ENCODE measurements around the gene PARN.

Gene PARN

DNA sequence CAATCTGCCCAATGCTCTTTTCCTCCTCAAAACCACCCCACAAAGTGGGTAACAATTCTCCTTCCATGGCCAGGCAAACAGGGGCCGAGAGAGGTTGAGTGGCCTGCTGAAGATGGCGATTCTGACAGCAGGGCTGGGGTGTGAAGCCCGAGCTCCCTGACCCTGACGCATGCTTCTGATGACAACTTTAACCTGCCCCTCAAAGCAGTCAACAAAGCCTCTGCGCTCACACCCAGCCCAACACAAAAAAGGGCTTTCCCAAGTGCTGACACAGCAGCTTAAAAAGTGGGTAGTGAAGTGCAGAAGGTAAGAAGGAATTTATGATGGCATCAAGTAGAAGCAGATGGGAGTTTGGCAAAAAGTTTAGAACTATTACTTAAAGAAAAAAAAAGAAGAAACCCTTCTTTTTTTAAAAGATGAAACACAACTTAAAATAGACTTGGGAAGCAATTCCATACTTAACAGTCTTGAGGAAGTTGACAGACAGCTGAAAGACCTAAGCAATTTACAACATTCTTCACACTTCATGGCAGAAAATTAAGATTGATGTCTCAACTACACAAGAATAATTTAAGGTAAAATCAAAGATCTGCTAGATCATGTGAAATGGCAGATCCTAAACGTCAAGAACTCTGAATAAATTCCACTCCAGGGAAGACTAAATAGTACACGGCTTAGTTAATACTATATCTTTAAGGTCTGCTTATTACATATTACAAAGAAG is 133.9 kb downstream of the PARN start:
- DNase-seq = no peak

DNA sequence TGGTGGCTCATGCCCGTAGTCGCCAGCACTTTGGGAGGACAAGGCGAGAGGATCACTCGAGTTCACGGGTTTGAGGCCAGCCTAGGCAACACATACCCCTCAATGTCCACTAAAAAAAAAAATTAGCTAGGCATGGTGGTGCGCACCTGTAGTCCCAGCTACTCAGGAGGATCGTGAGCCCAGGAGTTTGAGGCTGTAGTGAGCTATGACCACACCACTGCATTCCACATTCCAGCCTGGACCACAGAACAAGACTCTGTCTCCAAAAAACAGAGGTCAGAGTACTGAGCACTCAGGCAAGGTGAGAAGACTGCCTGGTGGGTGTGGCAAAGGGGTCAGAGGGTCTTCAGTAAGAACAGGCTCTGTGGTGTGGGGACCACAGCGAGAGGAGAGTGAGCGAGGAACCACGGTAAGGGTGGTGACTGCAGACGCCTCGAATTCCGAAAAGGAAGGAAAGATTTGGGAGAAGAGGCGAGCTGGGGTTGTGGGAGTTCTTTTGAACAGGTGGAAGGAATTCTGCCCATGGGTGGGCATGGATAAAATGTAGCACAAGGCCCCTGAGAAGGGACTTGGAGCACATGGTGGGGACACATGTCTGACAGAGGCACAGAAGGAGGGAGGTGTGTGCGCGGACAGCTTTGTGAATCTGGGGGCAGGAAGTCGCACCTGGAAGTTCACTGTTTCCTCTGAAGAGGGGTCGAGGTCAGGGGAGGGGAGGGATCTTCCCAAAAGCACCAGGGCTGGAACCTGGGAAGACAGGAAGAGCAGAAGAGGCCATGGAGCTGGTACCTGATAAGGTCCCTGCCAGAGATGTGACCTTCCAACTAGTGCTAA is 134.6 kb downstream of the PARN start:
- no peak for DNase-seq

DNA sequence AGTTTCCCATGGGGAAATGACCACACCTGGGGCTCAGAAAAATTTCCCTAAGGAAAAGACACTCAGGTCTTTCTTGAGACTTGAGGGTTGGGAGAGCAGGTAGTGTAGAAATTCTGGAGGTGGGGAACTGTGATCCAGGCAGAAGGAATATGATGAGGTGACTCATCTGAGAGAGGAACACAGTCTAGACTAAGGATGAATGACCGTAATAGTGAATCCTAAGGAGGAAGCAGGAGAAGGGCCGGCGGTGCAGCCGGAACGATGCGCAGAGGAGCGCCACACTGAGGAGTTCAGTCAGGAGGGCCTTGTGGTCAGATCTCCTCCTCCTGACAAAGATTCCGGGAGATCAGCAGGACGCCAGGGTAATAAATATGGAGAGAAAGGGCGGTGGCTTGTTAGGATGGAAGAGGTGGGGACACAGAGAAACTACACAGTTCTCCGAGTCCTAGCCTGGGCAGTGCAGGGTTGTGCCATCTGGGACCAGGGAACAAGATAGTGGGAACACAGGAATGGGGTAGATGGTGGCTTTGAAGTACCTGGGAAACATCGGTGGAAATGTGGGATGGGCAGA is 135.6 kb downstream of the PARN start:
- no peak for DNase-seq

DNA sequence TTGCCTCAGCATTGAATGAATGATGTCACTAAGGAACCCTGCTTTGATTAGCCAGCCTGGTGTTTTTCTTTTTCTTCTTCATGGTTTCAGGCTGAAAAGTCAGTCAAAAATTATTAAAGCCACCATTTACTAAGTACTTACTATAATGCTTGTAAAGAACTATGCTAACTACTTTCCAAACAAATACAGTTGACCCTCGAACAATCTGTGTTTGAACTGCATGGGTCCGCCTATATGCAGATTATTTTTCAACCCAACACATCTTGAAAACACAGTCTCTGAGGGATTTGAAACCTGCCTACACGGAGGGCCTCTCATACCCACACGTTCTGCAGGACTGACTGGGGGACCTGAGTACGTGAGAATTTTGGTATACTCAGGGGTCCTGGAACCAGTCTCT is 136.3 kb downstream of the PARN start:
- DNase-seq = no peak

DNA sequence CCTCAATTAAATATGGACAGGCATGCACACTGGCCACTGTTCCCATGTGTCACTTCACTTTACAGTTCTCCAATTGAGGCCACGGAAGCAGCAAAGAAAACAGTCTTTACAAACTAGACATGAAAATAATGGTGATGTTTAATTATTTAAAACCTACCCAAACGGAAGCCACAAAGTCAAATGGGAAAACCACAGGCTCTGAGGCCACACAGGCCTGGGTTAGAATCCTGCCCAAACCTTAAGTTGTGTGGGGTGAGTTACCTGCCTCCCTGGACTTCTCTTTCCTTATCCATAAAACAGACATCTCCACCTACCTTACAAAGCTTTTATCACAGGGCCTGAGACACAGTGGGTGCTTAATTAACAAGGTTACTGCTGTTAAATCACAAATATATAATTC is 137.4 kb downstream of the PARN start:
- DNase-seq = no peak

DNA sequence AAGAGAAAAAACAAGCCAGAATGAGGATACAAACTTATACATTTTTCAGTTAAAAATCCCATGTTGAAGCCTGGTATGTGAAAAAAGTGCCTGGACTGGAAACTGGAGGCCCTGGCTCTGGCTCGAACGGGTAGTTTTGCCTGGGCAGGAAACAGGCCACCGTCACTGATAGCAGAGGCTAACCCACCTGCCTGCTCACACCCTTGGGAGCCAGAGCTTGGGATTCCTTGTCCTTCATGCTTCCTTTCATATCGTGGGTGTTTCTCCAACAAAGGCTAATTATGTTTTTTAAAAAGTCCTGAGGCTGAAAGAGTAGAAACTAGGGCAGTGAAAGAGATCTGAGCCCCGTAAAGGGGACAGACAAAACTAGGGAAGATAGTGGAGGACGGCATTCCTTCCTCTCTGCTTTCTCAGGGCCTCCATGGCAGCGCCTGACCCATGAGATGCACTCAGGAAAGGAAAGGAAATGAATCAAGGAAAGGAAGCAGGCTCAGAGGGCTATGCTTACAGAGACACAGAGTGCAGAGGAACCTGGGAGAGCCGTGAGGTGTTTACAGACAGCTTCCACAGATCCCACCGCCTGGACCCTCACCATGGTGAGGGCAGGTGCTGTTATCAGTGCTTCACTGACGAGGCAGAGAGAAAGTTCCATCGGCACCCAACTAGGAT is 138.1 kb downstream of the PARN start:
- no peak for DNase-seq

DNA sequence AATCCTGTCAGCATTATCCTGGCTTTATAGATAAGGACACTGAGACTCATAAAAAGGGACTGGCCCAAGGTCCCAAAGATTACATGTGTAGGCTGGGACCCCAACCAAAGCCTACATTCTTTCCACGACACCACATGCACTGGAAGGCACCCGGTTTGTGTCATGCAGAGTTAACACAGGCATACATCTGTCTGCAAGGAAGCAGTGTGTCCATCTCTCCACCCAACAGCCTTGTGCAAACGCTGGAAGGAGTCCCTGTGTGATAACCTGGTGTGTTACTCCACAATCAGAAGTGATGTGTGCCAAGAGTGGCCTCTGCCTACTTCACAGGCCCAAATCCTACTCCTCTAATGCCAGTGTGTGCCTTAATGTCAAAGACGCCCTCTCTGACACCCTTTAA is 139.8 kb downstream of the PARN start:
- DNase-seq = no peak

DNA sequence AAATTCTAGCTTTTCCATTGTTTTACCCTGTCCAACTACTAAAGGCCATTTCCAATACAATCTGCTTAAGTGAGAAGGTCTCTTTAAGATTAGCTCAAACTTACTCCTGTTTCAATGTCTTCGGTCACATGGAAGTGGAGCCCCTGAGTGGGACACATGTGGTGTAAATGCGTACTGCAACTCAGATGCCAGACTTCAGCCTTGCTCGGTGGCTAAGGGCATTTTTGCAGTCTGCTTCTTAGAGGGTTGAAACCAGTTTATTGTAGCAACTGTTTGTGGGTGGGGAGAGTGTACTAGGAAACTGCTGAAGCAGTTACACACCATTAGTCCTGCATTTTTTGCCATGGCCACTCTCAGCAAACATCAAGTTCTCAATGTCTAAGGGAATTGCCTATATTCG is 140.6 kb downstream of the PARN start:
- no peak for DNase-seq

DNA sequence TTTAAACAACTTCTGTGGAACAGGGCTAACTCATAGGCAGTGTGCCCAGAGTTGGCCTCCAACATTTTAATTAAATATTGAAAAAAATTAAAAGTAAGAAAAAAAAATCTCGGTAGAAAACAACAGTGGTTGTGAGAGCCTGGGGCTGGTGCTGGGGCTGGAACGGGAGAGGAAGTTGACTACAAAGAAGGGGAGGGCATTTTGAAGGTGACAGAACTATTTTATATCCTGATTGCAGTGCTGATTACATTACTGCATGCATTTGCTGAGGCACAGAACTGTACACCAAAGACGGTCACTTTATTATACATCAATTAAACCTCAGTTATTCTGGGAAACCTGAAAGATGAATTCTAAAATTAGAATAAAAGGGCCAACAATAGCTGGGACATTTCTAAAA is 142.5 kb downstream of the PARN start:
- DNase-seq = no peak

DNA sequence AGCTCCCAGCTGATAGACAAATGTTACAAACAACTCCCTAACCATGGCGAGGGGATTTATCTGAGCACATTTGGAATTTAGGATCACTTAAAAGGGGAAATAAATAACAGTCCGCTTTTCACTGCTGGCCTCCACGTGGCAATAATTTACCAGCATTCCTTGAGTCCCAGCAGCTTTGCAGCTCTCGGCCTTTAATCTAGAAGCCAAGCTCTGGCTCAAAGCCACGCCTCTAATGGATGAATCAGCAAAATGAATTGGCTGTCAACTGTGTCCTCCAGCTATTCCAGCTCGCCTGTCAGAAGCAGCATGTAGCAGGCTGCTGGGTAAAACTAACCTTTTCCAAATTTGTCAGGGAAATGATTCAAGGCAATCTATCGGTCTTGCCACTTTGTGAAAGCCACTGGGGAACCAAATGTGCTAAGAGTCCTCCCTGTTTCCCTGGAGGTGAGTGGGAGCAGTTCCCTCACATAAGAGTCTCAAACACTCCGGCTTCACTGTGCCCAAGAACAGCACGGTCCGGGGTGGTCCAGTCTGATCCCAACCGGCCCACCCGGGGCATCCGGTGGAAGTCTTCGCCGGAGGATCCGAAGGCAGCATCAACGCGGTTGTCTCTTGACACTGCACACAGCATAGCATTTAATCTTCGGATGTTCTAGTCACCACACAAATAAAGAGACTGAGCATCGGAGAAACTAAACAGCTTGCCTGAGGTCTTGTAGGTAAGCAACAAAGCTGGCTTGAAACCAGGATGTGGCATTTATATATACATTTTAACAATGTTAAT is 143.3 kb downstream of the PARN start:
- no peak for DNase-seq

DNA sequence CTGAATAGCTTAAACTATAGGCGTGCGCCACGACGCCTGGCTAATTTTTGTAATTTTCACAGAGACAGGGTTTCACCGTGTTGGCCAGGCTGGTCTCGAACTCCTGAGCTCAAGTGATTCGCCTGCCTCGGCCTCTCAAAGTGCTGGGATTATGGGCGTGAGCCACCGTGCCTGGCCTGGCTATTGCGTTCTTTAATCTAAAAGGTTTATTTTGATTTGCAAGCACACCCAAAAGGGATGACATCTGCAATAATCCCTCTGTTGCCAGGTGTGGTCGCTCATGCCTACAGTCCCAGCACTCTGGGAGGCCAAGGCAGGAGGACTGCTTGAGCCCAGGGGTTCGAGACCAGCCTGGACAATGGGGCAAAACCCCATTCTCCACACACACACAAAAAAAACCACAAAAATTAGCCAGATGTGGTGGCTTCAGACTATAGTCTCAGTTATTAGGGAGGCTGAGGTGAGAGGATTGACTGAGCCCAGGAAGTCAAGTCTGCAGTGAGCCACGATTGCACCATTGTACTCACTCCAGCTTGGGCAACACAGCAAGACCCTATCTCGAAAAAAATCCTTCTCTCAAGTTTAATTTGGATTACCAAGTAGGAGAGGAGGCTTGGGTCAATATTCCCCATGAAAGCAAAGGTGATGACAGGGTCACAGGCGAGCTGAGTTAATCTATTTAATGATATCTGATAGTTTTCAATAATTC is 144.1 kb downstream of the PARN start:
- no peak for DNase-seq

DNA sequence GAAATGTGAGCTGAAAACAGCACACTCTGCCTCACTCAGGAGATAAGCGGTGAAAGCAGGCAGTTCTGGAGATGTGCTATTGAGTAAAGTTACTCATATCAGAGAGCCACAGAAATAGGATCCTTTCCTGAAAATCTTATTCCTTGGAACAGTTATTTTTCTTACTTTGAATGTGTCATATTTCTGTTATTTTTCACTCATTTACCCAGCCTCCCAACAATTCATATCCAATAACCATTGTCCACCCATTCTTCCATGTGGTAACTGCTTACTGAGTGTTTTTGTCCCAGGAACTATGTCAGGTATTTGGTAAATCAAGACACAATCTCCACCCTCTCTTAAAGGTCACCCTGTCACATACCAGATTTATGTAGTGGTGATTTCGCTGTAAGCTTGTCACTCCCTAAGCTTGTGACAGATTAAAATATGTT is 144.9 kb downstream of the PARN start:
- no peak for DNase-seq

DNA sequence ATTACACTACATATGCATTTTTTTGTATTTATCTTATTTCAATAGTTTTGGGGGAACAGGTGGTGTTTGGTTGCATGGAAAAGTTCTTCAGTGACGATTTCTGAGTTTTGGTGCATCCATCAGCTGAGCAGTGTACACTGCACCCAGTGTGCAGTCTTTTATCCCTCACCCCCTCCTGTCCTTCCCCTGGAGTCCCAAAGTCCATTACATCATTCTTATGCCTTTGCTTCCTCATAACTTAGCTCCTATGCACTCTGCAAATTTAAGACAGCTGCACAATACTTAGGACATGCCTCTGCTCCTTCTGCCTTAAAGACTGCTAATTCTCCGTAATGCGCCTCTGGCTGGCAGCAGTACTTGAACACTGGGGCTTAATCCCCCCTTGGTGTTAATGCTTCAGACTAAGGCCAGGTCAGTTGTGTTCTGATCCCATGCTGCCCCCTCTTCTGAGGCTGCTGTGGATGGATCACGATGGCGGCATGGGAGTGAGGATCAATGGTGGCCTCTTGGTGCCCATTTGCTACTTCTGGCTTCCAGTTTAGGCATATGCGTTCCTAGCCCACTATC is 146.2 kb downstream of the PARN start:
- DNase-seq = no peak

DNA sequence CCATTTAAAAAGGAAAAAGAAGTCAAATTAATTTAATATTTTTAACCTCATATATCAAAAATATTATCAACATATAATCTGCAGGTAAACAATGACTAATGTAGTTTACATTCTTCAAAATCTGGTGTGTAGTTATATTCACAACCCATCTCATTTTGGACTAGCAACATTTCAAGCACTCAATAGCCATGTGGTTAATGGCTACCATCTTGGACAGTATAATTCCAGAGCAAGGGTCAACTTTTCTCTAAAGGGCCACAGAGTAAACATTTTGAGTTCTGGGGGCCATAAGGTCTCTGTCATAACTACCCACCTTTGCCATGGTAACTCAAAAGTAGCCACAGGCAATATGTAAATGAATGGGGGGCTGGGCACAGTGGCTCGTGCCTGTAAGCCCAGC is 153.9 kb downstream of the PARN start:
- DNase-seq = no peak

DNA sequence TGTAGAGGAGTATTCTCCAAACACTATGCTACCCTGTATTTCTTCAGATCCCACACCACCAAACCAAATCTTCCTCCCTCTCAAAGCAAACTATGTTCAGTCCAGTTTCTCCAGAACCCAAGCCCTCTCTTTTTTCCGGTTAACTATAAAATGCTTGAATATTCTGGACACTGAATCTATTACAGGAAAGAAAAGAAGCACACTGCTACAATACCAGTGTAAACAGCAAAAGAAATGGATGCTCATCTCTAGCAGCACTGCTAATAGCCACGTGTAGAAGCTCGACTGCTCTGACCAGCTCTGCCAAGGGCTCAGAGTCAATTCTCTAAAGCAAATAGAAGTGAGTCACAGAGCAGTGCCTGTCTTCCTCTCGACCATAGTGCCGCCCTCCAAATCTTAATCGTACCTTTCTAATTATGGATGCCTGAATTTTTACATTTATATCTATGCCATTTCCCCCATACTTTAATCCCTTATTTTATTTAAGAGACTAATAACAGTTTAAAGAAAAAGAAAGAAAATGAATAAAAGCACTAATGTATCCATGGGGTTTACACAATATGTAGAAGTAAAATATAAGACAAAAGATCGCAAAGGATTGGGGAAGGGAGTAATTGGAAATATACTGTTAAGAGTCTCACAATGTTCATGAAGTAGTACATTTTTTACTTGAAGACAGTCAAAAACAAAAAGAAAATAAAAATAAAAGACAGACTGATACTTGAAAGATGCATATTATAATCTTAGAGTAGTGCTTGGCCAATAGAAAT is 154.5 kb downstream of the PARN start:
- no peak for DNase-seq

DNA sequence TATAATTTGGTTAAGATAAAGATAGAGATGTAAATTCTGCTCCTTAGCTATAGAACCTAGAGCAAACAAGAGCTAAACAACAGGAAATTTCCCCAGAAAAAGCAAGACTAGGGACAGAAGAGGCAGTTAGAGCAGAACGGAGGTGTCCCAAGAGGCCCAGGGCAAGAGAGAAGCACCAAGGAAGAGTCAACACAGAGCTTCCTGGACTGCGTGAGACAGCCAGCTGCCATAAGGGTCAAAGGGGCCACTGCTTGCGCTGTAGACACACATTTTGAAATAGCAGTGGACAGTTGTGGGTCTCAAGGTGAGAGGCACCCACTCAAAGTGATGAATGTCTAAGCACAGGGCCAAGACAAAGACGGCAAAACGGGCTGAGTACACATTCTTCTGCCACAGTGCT is 156.6 kb downstream of the PARN start:
- DNase-seq = no peak

DNA sequence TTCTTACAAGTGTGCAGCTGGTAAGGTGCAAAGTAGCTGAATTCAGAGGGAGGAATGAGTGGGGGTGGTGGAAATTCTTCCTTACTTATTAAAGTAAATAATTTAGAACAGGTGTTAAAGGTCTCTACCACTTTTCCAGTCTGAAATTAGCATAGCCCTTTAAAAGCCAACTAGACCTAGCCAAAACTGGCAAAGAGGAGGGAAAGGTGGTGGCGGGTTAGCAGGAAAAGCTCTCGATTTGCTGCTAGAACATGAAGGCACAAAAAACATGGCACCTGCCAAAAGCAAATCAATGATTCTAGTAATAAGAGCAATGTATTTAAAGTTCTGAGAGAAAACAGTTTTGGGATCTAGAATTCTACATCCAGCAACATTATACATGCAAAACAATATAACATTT is 157.7 kb downstream of the PARN start:
- no peak for DNase-seq

DNA sequence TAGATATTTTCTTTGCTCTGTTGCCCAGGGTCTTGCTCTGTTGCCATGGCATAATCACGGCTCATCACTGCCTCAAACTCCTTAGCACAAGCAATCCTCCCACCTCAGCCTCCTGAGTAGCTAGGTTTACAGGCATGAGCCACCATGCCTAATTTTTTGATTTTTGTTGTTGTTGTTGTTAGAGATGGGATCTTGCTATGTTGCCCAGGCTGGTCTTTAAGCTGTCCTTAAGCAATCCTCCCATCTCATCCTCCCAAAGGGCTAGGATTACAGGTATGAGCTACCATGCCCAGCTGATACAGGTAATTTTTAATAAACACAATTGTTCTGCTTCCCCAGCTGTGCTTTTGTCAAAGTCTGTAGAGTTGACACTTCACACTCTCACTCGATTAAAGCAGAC is 159.3 kb downstream of the PARN start:
- DNase-seq = no peak

DNA sequence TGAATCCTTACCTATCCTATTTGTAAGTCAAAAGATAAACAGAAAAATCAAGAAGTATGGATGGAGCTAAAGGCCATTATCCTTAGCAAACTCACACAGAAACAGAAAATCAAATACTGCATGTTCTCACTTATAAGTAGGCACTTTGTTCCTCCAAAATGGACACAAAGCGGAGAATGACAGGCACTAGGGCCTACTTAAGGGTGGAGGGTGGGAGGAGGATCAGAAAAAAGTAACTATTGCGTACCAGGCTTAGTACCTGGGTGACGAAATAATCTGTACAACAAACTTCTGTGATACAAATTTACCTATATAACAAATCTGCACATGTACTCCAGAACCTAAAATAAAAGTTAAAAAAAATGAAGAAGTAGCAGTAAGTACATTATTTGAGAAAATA is 164.3 kb downstream of the PARN start:
- no peak for DNase-seq

DNA sequence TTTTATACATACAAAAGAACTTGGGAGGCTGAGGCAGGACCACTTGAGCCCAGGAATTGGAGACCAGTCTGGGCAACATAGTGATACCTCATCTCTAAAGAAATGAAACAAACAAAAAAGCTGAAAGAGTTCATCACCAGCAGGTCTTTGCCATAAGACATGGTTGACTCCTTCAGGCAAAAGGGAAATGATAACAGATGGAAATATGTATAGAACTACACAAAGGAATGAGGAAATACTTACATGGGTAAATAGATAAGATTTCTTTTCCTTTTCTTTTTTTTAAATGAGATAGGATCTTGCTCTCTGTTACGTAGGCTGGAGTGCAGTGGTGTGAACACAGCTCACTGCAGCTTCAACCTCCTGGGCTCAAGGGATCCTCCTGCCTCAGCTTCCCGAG is 165.3 kb downstream of the PARN start:
- DNase-seq = no peak

DNA sequence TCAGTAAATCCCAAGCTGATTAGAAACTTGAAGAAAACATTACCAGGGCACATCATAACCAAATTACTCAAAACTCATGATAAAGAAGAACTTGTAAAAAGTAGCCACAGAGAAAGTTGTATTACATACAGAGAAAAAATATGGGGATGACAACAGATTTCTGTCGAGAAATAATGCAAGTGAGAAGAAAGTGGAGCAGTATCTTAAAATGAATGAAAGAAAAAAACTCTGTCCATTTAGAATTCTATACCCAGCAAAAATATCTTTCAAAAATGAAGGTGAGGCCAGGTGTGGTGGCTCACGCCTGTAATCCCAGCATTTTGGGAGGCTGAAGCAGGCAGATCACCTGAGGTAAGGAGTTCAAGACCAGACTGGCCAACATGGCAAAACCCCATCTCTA is 165.9 kb downstream of the PARN start:
- DNase-seq = no peak

Measured in CD4-positive, alpha-beta T cell treated with Interleukin-15 for 1 hour (primary cell).